ENCODE data around the gene MKRN2OS. TPM values are rescaled to one million over a fixed set of nuclear protein-coding genes. Genes with fewer than 3 reads are reported as not detected.

MKRN2OS gene
- total RNA-seq, 3 donors from 2014 or later: 1.0 to 3.6 TPM; not detected in 1

GRCh38 chr3:12499474-12499873 lies 45.8 kb downstream of the MKRN2OS start:
- no peak for TF ChIP-seq POLR2A (IDR thresholded peaks at IDR 0.05)
- TF ChIP-seq POLR2AphosphoS5 (IDR thresholded peaks at IDR 0.05): no peak
- TF ChIP-seq, protein P1, sequence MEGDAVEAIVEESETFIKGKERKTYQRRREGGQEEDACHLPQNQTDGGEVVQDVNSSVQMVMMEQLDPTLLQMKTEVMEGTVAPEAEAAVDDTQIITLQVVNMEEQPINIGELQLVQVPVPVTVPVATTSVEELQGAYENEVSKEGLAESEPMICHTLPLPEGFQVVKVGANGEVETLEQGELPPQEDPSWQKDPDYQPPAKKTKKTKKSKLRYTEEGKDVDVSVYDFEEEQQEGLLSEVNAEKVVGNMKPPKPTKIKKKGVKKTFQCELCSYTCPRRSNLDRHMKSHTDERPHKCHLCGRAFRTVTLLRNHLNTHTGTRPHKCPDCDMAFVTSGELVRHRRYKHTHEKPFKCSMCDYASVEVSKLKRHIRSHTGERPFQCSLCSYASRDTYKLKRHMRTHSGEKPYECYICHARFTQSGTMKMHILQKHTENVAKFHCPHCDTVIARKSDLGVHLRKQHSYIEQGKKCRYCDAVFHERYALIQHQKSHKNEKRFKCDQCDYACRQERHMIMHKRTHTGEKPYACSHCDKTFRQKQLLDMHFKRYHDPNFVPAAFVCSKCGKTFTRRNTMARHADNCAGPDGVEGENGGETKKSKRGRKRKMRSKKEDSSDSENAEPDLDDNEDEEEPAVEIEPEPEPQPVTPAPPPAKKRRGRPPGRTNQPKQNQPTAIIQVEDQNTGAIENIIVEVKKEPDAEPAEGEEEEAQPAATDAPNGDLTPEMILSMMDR (IDR thresholded peaks at IDR 0.05): no peak
- Histone ChIP-seq H3K27ac (no peak overlapping the region), H3K36me3 (peaks cover 10% of the 10 kb centered on the region), H3K4me1 (no peaks in the 10 kb centered on the region), H3K27me3 (no peaks in the 10 kb centered on the region), H3K4me3 (no peak overlapping the region), H3K9me3 (no peaks in the 10 kb centered on the region)
- no peak for DNase-seq (ENCODE audit: low spot score in 2 of 2)
- intact Hi-C loops (cut with DNase I; ENCODE audit: low total_unique reads): no loop called here

- intact Hi-C loops (cut with DNase I; ENCODE audit: low total_unique reads): no loop called here
- Histone ChIP-seq H3K9me3 (no peaks in the 10 kb centered on the region), H3K27me3 (no peaks in the 10 kb centered on the region), H3K27ac (no peak overlapping the region), H3K4me1 (no peaks in the 10 kb centered on the region), H3K36me3 (peaks cover 10% of the 10 kb centered on the region), H3K4me3 (no peak overlapping the region)
- no peak for DNase-seq (ENCODE audit: low spot score in 2 of 2)
- no peak for TF ChIP-seq POLR2A (IDR thresholded peaks at IDR 0.05)
- TF ChIP-seq, protein P1 (IDR thresholded peaks at IDR 0.05): no peak
- no peak for TF ChIP-seq POLR2AphosphoS5 (IDR thresholded peaks at IDR 0.05)
These were observed 48.9 kb downstream of the MKRN2OS start for GRCh38 chr3:12496453-12496761.

DNA sequence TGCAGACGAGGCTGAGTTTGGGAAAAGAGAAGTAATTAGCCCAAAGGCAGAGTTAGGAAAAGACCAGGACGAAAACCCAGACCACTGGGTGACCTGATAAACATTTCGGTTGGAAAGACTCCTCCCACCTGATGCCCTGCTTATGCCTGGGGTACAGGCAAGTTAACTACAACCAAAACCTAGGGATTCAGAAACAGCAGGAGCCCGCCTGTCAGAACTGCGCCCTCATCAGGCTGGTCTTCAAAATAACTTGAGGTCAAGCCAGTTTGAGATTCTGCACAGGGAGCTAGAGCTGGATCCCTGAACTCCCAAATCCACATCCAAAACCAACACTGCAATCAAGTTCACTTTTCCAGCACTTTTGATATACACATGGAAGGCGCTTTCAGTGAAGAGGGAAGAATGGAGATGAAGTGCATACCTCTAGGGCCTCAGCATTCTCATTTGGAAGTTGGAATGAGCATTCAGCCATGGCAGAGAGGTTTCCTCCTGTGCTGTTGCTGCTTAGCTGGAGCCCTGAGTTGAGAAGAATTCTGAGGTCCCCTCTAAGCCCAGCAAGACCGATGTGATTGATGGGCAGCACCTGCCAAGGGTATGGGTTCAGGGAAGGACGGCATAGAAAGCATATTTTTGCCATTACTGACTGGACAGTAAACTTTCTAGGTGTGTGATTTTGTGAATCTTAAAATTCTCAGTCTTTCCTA lies 49.4 kb downstream of the MKRN2OS start:
- H3K9me3 ChIP-seq: no peaks in the 10 kb centered on the region
- H3K4me1 ChIP-seq: no peaks in the 10 kb centered on the region
- H3K4me3 ChIP-seq: no peak overlapping the region
- TF ChIP-seq POLR2A (IDR thresholded peaks at IDR 0.05): no peak
- TF ChIP-seq, protein P1 (IDR thresholded peaks at IDR 0.05): no peak
- TF ChIP-seq POLR2AphosphoS5 (IDR thresholded peaks at IDR 0.05): no peak
- intact Hi-C loops (cut with DNase I; ENCODE audit: low total_unique reads): no loop called here
- H3K27me3 ChIP-seq: no peaks in the 10 kb centered on the region
- DNase-seq (ENCODE audit: low spot score in 2 of 2): no peak
- H3K27ac ChIP-seq: no peak overlapping the region
- H3K36me3 ChIP-seq: peaks cover 10% of the 10 kb centered on the region

GRCh38 chr3:12490547-12490946 lies 54.8 kb downstream of the MKRN2OS start:
- no peaks in the 10 kb centered on the region for H3K27me3 ChIP-seq
- no peaks in the 10 kb centered on the region for H3K4me1 ChIP-seq
- TF ChIP-seq, protein P1 (IDR thresholded peaks at IDR 0.05): no peak
- TF ChIP-seq POLR2AphosphoS5 (IDR thresholded peaks at IDR 0.05) (no peak), POLR2A (IDR thresholded peaks at IDR 0.05) (no peak)
- no peak for DNase-seq (ENCODE audit: low spot score in 2 of 2)
- intact Hi-C loops (cut with DNase I; ENCODE audit: low total_unique reads): no loop called here
- no peak overlapping the region for H3K4me3 ChIP-seq
- H3K27ac ChIP-seq: no peak overlapping the region
- no peaks in the 10 kb centered on the region for H3K36me3 ChIP-seq
- no peaks in the 10 kb centered on the region for H3K9me3 ChIP-seq

GRCh38 chr3:12489832-12490231 lies 55.5 kb downstream of the MKRN2OS start:
- no peak for DNase-seq (ENCODE audit: low spot score in 2 of 2)
- no peaks in the 10 kb centered on the region for H3K4me1 ChIP-seq
- intact Hi-C loops (cut with DNase I; ENCODE audit: low total_unique reads): loop anchor here (10.0 kb wide), 1 partner anchor 355 kb away; no protein-coding TSS in a partner anchor
- H3K36me3 ChIP-seq: no peaks in the 10 kb centered on the region
- H3K27ac ChIP-seq: no peak overlapping the region
- TF ChIP-seq POLR2AphosphoS5 (IDR thresholded peaks at IDR 0.05) (no peak), POLR2A (IDR thresholded peaks at IDR 0.05) (no peak)
- TF ChIP-seq, protein P1 (IDR thresholded peaks at IDR 0.05): no peak
- no peaks in the 10 kb centered on the region for H3K9me3 ChIP-seq
- no peak overlapping the region for H3K4me3 ChIP-seq
- H3K27me3 ChIP-seq: no peaks in the 10 kb centered on the region

Other genes with a start within 250 kb of the MKRN2OS start
- gene TSEN2, start 61.0 kb downstream of the MKRN2OS start, total RNA-seq: 10 to 100 TPM; 20.0 to 32.8 (median 26.5) TPM
- 10 to 100 TPM; 34.7 to 37.3 (median 36.1) TPM for gene MKRN2, start 11.6 kb upstream of the MKRN2OS start, total RNA-seq
- gene RAF1, start 118.6 kb upstream of the MKRN2OS start, total RNA-seq: 100 to 1,000 TPM in 2 of 3 donors, 10 to 100 TPM in 1; 87.4 to 118 (median 110) TPM
- 1 to 10 TPM in 1 of 3 donors, under 1 TPM in 1, not detected in 1; 0.33 to 1.8 TPM for gene TMEM40, start 213.8 kb upstream of the MKRN2OS start, total RNA-seq

Data from breast epithelium (tissue), 4 donors.